Kidney tubule cell (primary cell): ENCODE data around the gene FBXW11.

Source experiments
- DNase-seq: peaks from one replicate; pipeline ENCODE4 v3.0.0-alpha.2; 2018; ENCODE audit warnings: low spot score

FBXW11 gene

DNA sequence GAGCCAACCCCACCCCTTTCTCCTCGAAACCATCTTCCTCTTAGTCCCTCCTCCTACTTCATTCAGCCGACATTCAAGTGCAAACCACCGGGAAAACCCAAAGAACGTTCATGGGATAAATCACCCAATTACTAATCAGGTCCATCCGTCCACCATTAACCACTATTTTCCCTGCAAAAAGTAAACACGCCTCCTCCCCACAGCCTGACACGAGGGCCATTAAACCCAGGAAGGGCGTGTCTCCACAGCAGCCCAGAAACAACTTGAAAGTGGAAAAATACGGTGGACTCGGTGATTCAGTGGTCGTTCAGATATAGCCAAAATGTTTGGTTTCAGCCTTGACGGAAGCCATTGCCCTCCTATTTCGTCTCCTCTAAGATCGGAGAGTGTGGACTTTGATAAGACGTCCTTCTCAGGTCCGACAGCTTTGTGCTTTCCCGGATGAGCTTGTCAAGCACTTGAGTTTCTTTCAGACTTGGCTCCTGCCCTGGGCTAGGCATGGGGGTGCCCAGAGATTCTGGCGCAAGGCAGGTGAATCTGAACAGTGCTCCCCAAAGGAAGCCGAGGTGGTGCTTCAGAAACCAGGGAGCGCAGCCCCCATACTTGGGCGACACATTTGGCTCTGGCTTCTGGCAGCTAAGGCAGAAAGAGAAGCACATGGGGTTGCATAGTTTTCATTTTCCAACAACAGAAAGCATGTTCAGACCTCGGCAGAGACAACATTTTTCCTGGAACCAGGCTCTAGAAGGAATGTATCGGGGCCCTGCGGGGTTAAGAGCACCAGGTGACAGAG lies 164.3 kb downstream of the FBXW11 start:
- no peak for DNase-seq

DNA sequence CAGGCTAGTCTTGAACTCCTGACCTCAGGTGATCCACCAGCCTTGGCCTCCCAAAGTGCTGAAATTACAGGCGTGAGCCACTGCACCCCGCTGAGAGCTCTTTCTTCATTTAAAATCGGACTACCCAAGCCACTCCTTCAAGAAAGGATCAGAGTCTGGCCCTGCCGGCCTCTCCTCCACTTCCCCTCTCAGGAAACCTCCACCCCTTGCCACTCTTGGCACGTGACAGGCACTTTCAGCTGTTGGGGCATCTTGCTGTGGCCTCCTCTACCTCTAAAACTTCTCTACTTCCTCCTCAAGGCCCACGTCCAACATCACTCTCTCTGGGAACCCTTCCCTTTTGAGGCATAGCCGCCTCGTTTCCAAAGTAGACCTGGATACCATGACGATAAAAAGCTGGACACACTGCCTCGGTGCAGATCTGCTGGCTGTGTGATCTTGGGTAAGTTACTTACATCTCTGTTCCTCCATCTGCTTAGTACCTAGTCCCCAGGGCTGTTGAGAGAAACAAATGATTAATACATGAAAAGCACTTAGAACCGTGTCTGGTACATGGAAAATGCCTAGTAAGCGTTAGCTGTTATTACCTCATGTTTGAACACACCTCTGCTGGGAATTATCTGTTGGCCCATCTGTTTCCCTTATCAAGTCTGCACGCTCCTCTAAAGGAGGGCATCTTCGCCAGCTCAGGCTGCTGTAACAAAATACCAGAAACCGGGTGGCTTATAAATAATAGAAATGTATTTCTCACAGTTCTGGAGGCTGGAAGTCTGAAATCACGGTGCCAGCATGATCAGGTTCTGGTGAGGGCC lies 165.5 kb downstream of the FBXW11 start:
- no peak for DNase-seq

DNA sequence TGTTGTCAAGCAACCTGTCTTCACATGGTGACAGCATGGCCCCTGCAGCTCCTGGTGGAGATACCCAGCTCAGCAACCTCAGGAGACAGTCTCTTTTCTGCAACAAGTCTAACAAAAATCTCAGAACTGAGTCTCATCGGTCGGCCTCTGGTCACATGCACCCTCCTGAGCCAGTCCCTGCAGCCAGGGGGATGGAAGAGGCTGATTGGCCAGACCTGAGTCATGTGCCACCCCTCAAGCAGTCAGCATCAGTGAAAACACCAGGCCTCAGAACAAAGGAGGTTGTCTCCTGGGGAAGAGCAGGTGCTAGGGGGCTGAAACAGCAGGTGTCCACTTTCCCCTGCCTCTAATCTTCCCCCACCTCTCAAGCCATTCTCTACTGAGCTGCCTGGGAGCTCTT lies 166.4 kb downstream of the FBXW11 start:
- DNase-seq, result no peak

DNA sequence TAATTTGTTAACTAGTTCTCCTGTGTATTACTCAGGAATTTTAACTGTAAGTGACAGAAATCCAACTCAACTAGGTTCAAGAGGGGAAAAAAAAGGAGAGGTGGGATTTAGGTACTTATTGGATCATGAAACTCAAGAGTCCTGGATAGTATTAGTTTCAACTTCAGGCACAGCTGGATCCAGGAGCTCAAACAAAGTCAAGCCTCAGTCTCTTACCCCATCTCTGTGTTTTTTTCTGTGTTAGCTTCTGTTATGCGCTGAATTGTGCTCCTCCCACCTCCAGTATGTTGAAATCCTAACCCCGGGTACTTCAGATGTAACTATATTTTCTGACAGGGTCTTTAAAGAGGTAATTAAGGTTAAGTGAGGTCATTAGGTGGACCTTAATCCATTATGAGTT lies 167.3 kb downstream of the FBXW11 start:
- no peak for DNase-seq

DNA sequence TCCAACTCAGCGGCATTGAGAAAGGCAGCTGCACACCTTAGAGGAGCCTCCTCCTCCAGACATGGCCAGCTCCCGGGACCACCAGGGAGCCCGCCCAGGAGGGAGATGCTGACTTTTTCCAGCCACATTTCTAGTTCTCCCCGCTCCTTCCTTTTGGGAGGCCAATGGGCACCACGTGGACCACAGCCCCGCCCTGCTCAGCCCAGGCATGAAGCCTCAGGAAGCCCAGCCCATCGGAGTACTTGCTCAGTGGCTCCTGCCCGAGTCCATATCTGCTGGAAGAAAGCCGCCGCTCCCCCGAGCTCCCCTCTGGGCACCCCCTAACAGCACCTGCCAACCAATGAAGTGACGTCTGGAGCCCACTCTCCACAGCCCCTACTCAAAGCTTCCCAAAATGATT lies 168.4 kb downstream of the FBXW11 start:
- DNase-seq, result no peak

DNA sequence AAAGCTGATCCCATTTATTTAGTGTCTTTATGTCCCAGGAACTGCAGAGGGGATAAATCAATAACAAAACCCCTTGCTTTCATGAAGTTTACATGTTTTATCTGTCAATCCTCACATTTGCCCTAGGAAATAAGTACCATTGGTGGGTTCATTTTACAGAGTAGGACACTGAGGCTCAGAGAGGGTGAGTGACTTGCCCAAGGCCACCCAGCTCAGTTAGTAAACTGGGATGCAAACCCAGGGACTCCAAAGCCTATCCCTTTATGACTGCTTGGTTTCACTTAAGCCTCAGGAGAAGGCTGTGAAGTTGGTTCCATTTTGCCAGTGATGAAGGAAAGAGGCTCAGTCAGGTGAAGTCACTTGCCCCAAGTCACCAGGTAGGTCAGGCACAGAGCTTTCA lies 168.9 kb downstream of the FBXW11 start:
- no peak for DNase-seq

DNA sequence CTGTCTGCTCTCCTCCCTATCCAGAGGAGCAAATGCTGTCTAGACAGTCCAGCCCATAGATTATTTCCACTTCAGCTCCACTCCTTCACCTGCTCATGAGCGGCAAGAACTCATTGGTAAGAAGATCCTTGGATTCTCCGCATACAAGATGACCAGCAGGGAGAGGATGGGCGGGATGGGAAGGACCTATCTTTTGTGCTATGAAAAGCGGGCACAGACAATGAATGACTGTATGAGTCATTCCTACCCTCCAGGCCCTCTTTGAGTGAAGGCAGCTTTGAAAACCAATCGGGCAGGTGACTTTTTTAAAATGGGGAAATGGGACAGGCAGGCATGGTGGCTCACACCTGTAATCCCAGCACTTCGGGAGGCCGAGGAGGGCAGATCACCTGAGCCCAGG lies 171.4 kb downstream of the FBXW11 start:
- DNase-seq, result no peak

DNA sequence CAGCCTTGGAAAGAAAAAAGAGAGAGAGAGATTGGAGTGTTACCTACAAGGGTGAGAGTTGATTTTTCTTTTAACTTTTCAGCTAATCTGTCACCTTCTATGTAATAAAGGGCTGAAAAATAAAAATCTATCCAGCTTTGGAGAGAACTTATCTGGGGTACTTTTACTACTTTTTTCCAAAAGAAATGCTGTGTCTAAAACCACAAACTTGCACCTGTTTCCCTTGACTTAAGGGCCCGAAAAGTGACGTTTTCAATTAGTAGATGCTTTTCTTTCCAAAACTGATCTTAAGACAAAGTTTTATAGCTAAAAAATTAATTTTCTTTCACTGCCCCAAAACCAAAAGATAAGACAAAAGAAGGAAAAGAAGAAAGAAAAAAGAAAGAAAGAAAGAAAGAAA lies 172.0 kb downstream of the FBXW11 start:
- DNase-seq, result no peak

DNA sequence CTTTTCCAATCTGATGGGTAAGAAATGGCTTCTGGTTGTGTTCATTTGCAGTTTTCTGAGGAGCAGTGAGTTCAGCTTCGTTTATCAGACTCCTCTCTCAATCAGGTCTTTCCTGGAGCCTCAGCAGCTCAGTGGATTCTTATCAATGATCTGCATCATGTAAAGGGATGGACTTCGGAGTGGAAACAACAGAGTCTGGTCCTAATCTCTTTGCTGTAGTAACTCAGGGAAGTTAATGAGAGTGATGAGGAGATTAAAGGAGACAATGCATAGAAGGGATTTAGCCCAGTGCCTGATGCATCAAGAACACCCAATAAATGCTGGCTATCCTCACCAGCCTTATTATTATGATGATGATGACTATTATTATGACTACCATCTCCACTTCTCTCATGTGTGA lies 173.7 kb downstream of the FBXW11 start:
- no peak for DNase-seq

DNA sequence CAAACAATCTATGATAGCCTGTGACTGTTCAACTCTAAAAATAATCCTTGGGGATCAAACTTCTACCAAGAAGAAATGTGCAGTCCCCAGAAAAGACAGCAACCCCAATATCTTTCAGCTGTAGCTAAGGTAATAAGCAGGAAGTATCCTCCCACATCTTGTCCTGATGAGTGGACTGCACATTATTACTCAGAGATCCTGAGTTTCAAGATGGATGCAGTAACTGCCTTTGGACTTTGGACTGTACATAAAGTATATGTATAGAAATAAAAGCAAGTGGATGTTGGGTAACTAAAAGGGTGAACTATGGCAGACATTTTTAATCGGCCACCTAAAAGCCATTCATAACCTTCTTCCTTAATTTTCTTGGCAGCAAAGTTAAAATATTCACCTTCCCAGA lies 175.8 kb downstream of the FBXW11 start:
- DNase-seq, result peak; percentile 5

DNA sequence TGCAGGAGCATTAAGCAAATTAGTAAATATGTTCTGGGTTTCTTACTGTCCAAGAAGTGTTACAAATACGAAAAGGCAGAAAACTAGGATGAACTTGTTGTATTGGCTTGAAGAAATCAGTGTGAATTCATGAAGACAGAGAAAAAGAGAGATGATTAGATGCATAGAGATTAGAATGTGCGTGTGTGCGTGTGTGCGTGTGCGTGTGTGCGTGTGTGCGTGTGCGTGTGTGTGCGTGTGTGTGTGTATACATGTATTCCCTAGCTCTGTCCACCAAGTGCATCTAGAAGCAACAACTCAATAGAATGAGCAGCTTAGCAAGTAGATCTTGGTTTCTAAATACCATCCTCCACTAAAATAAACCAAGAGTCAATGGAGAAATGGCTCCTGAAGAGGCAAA lies 179.3 kb downstream of the FBXW11 start:
- no peak for DNase-seq

DNA sequence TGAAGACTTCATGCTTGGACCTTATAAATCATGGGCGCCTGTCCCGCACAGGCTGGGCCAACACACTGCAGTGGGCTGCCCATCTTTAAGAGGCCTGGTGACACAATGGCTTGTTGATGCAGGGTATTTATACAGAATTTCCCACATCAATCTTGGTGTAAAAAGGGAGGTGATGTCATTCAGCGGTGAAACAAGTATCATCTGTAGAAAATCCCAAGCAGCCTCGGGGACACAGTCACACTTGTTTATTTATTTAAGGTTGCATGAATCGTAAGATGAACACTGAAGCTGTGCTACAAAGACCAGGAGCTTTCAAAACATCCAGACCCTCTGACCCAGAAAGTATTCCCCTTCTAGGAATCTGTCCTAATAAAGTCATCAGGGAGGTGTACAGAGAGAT lies 180.3 kb downstream of the FBXW11 start:
- DNase-seq, result peak; percentile 75

DNA sequence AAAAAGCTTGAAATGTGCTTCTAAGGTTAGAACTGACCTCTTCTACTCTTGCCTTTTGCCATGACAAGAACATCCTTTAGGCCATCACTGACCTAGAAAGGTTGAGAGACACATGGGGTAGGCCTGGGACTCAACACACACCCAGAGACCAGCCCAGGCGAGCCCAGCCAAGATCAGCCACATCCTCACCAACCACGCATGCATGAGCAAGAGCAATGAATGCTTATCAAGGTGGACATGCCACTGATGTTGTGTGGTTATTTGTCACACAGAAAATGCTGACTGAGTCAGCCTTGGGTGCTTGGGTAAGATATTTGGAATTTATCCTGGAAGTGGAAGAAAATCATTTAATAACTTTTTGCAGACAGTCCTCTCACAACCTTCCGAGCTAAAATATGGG lies 181.4 kb downstream of the FBXW11 start:
- peak; percentile 85 for DNase-seq

DNA sequence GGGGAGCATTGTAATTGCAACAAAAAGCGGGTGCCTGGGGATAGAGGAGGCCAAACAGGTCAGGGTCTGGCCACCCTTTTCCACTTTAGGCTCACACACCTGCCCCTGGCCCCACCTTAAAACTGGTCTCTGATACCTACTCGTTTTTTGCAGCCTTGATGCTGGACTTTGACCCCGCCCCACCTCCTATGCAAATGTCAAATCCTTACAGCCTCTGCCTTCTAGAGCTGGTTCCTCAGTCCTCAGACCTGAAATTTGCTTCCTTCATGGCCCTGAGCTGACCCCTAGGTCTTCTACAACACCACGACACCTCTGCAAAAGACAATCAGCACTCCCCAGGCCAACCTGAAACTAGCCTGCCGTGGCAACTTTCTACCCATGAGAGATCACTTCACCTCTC lies 183.2 kb downstream of the FBXW11 start:
- DNase-seq, result no peak

DNA sequence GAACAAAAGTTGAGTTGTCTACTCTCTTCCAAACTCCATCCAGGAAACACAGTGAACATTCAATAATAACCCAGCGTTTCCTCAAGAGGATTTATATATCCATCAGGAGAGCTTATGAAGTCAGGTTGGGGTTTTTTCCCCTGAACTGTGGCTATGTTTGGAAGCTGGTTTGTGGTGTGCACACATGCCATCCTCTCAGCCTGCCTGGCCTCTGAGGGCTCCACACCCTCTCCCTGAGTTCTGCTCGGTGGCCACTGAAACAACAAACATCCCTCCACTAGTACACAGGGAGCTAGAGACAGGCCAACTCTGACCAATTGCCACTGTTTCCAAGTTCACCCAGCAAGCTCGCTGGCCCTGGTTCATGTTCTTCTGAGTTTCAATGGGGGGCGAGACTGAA lies 185.2 kb downstream of the FBXW11 start:
- no peak for DNase-seq

DNA sequence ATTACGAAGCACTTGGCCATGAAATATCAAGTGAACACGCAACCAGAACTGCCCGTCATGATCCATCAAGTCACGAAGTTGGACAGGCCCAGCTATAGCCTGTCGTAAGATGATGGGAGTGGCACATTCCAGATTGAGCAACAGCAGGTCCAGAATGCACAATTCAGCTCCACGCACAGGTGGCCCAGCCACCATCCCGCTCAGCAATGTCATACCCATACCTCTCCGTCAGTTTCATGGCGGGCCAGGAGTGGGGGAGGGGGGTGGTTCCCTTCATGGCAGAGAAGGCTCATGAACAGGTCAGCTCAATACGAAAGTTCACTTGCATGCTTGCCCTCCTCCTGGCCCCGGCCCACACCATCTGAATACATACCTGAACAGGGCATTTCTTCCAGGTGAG lies 185.9 kb downstream of the FBXW11 start:
- no peak for DNase-seq

DNA sequence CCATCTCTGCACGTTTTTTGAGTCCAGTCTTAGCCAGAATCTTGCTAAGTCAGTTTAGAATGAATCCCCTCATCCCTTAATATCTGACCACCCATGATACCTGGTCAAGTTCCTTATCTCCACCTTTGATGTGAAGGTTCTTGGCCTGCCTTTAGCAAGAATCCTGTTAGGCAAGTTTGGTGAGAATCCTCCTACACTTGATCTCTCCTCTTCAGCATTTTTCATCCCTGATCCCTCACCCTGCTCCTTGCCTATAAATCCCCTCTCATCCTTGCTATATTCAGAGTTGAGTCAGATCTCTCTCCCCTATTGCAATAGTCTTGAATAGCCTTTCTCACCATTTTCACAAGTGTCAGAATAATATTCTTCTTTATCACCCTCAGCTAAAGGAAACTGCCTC lies 189.8 kb downstream of the FBXW11 start:
- no peak for DNase-seq

DNA sequence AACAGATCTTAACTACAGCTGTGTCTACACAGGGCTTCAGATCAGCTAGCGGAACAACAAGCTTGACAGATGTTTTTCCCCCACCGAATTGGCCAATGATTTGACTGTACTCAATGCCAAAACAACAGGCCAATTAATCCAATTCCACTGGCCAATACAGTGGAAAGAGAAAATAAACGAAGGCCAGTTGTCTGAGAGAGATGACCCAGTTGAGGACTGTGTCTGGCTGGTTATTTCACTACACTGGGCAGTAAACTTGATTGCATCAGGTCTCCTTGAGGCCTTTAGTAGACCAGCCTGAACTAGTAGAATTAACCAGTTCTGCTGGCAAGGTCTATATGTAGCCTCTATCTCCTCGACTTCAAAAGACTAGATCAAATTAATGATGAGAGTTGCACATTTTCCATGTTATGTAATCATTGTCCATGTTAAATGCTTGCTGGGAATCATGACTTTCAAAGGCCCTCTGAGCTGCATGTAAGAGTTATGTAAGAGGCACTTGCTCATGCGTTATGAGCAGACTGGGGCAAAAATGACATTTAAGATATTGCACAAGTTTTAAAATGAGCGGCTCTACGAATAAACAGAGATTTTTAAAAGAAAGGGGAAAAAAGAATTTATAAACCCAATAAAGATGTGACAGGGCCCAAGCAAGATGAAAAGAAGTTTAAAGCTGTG lies 192.5 kb downstream of the FBXW11 start:
- no peak for DNase-seq

DNA sequence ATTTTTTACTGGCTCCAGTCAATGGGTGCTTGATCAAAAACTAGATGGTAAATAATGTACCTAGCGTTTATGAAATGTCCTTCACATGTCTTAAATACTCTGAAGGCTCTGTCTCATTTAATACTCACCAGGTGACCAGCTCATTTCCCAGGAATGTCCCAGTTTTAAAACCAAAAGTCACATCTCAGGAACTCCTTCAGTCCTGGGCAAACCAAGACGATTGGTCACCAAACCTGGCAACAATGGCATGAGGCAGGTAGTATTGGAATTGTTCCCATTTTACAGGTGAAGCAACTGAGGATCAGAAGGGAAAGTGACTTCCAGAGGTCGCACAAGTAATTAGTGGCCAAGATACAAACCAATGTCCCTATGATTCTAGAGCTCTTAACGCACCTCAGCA lies 193.2 kb downstream of the FBXW11 start:
- peak; percentile 33 for DNase-seq
